Left lobe of liver (tissue), 2 donors: ENCODE results near the gene MYO1C. TPM values are rescaled to one million over a fixed set of nuclear protein-coding genes. Genes with fewer than 3 reads are reported as not detected.
"Not testable (repeated sequence)": the region's sequence is repeated elsewhere in the genome, so short reads cannot be mapped to it uniquely, and the experiment has no call there.

Experiments
- ATAC-seq: fragments of 200-7000 bp; cut with Tn5 transposase; one replicate; pipeline ENCODE4 v1.9.1; 2020; ENCODE audit warnings: mild to moderate bottlenecking, moderate library complexity
- DNase-seq: peaks from one replicate; pipeline ENCODE4 v3.0.0-alpha.2; 2020; ENCODE audit warnings: low spot score
- total RNA-seq: library from RNA; stranded (reverse); gene quantifications from one replicate; pipeline ENCODE4 v1.2.1, GENCODE V29; 2021
- donor health status: DM: no; HTN: no; CAD: no; lungs with moderate emphysema.
- donor health status: DM: no; HTN: yes; CAD: no.

The MYO1C gene
- total RNA-seq, 1 donor from 2014 or later: 62.5 TPM

GRCh38 chr17:1508709-1509108, 16.2 kb upstream of the MYO1C start:
- DNase-seq, ATAC-seq: not testable (repeated sequence)

GRCh38 chr17:1506649-1507267, 14.3 kb upstream of the MYO1C start:
- ATAC-seq (no peak), DNase-seq (no peak)

- ATAC-seq (no peak), DNase-seq (no peak)
Measured at GRCh38 chr17:1505586-1505985, 13.1 kb upstream of the MYO1C start.

GRCh38 chr17:1504866-1505265, 12.4 kb upstream of the MYO1C start:
- DNase-seq (no peak), ATAC-seq (no peak)

- DNase-seq: no peak
- no peak for ATAC-seq
Measured at GRCh38 chr17:1503699-1504098, 11.2 kb upstream of the MYO1C start.

- DNase-seq (no peak), ATAC-seq (no peak)
Measured at GRCh38 chr17:1498869-1499268, 6.4 kb upstream of the MYO1C start.

- ATAC-seq: no peak
- DNase-seq: no peak
Measured at GRCh38 chr17:1498233-1498632, 5.7 kb upstream of the MYO1C start.

GRCh38 chr17:1497831-1498230, 5.3 kb upstream of the MYO1C start:
- DNase-seq: no peak
- ATAC-seq: no peak

- DNase-seq (no peak), ATAC-seq (no peak)
Measured at GRCh38 chr17:1496869-1497268, 4.4 kb upstream of the MYO1C start.

- ATAC-seq (no peak), DNase-seq (no peak)
Measured at GRCh38 chr17:1495265-1495989, 2.9 kb upstream of the MYO1C start.

- DNase-seq (no peak), ATAC-seq (no peak)
Measured at GRCh38 chr17:1494736-1495253, 2.3 kb upstream of the MYO1C start.

- no peak for ATAC-seq
- no peak for DNase-seq
Measured at GRCh38 chr17:1494203-1494602, 1.7 kb upstream of the MYO1C start.

- DNase-seq (no peak), ATAC-seq (no peak)
Measured at GRCh38 chr17:1493291-1493980, 950 bp upstream of the MYO1C start.

GRCh38 chr17:1491443-1492248, 840 bp downstream of the MYO1C start:
- peak; percentile 68 for ATAC-seq
- DNase-seq: peak; percentile 77

- DNase-seq (peak; percentile 77), ATAC-seq (peak; percentile 62)
Measured at GRCh38 chr17:1490643-1491442, 1.6 kb downstream of the MYO1C start.

- DNase-seq (no peak), ATAC-seq (no peak)
Measured at GRCh38 chr17:1488826-1489270, 3.6 kb downstream of the MYO1C start.

GRCh38 chr17:1487939-1488825, 4.3 kb downstream of the MYO1C start:
- ATAC-seq (peak; percentile 67), DNase-seq (peak; percentile 85)

- ATAC-seq (no peak), DNase-seq (no peak)
Measured at GRCh38 chr17:1486802-1487695, 5.4 kb downstream of the MYO1C start.
